HepG2 (cell line): Measurements from ENCODE around the gene DQX1. TPM values are rescaled to one million over a fixed set of nuclear protein-coding genes. Genes with fewer than 3 reads are reported as not detected.

Source experiments
- ADNP ChIP-seq: sonication (generic); formaldehyde crosslinking; IDR thresholded peaks from 2 replicates; pipeline ENCODE4 v1.4.0; 2020; ENCODE audit warnings: missing genetic modification reagents
- AGO2 ChIP-seq: fragments of 200-400 bp; formaldehyde crosslinking; optimal IDR thresholded peaks from 2 replicates; pipeline ENCODE3; 2017; ENCODE audit warnings: mild to moderate bottlenecking, low read depth, low read length, moderate library complexity
- ARID4A ChIP-seq: sonication (generic); formaldehyde crosslinking; IDR thresholded peaks from 2 replicates; pipeline ENCODE4 v1.5.0; 2020; ENCODE audit warnings: mild to moderate bottlenecking, missing genetic modification reagents, borderline replicate concordance
- CHCHD3 ChIP-seq: sonication (generic); formaldehyde crosslinking; IDR thresholded peaks from 2 replicates; pipeline ENCODE4 v1.8.0; 2022; ENCODE audit warnings: mild to moderate bottlenecking, missing genetic modification reagents, moderate library complexity
- GTF2F1 ChIP-seq: fragments of 150-350 bp; IDR thresholded peaks from 2 replicates; pipeline ENCODE4 v1.6.1; 2014; ENCODE audit warnings: low read length
- HOXA7 ChIP-seq: sonication (generic); formaldehyde crosslinking; IDR thresholded peaks from 2 replicates; pipeline ENCODE4 v1.8.1; 2022; ENCODE audit warnings: mild to moderate bottlenecking, missing genetic modification reagents, moderate library complexity
- IRF9 ChIP-seq: sonication (generic); formaldehyde crosslinking; IDR thresholded peaks from 2 replicates; pipeline ENCODE4 v1.8.0; 2022; ENCODE audit warnings: missing genetic modification reagents, mild to moderate bottlenecking, borderline replicate concordance
- KMT2A ChIP-seq: sonication (generic); formaldehyde crosslinking; IDR thresholded peaks from 2 replicates; pipeline ENCODE4 v1.4.0; 2020; ENCODE audit warnings: missing genetic modification reagents
- SMYD3 ChIP-seq: sonication (generic); formaldehyde crosslinking; IDR thresholded peaks from 2 replicates; pipeline ENCODE4 v1.8.1; 2023; ENCODE audit warnings: mild to moderate bottlenecking, missing genetic modification reagents
- SNRNP70 ChIP-seq: fragments of 200-400 bp; formaldehyde crosslinking; IDR thresholded peaks from 2 replicates; pipeline ENCODE4 v1.6.1; 2017; ENCODE audit warnings: mild to moderate bottlenecking, low read depth, low read length, moderate library complexity
- SOX6 ChIP-seq, 2 experiments: fragments of 450-650 bp in 1 of 2; sonication (generic) in 1 of 2; formaldehyde crosslinking in 1 of 2; IDR thresholded peaks; 2 replicates each; pipeline versions ENCODE4 v1.4.0 to v1.6.1; 2017 to 2020; ENCODE audit warnings: antibody characterized with exemption in 1 of 2, mild to moderate bottlenecking in 1 of 2, missing genetic modification reagents in 1 of 2
- STAG1 ChIP-seq: sonication (generic); formaldehyde crosslinking; IDR thresholded peaks from 2 replicates; pipeline ENCODE4 v1.4.0; 2020; ENCODE audit warnings: missing genetic modification reagents
- WIZ ChIP-seq: sonication (generic); formaldehyde crosslinking; IDR thresholded peaks from 2 replicates; pipeline ENCODE4 v1.5.1; 2020; ENCODE audit warnings: mild to moderate bottlenecking, missing genetic modification reagents
- ZC3H13 ChIP-seq: sonication (generic); formaldehyde crosslinking; IDR thresholded peaks from 2 replicates; pipeline ENCODE4 v1.8.1; 2023; ENCODE audit warnings: mild to moderate bottlenecking, missing genetic modification reagents, moderate library complexity
- ZFP1 ChIP-seq: IDR thresholded peaks from 2 replicates; pipeline ENCODE4 v1.6.1; 2016
- ZKSCAN5 ChIP-seq: sonication (generic); formaldehyde crosslinking; IDR thresholded peaks from 2 replicates; pipeline ENCODE4 v1.5.1; 2020; ENCODE audit warnings: mild to moderate bottlenecking, missing genetic modification reagents
- ZMAT3 ChIP-seq: sonication (generic); formaldehyde crosslinking; conservative IDR thresholded peaks from 2 replicates; pipeline ENCODE4 v1.7.0; 2021; ENCODE audit warnings: missing genetic modification reagents
- ZNF333 ChIP-seq: sonication (generic); formaldehyde crosslinking; IDR thresholded peaks from 2 replicates; pipeline ENCODE4 v1.4.0; 2020; ENCODE audit warnings: mild to moderate bottlenecking, missing genetic modification reagents, borderline replicate concordance
- ZNF614 ChIP-seq: IDR thresholded peaks from 2 replicates; pipeline ENCODE4 v1.6.1; 2018; ENCODE audit warnings: missing biosample characterization, missing genetic modification reagents, inconsistent platforms, borderline replicate concordance
- ZNF839 ChIP-seq: sonication (generic); formaldehyde crosslinking; IDR thresholded peaks from 2 replicates; pipeline ENCODE4 v1.4.0; 2020; ENCODE audit warnings: missing genetic modification reagents, mild to moderate bottlenecking, borderline replicate concordance
- ZSCAN30 ChIP-seq: sonication (generic); formaldehyde crosslinking; IDR thresholded peaks from 2 replicates; pipeline ENCODE4 v1.5.0; 2020; ENCODE audit warnings: mild to moderate bottlenecking, missing genetic modification reagents
- ZSCAN9 ChIP-seq: IDR thresholded peaks from 2 replicates; pipeline ENCODE4 v1.6.1; 2016; ENCODE audit warnings: borderline replicate concordance
- polyA plus RNA-seq, 8 experiments: library from polyadenylated mRNA; depleted of rRNA in 3 of 8; stranded (reverse) in 7 of 8; unstranded in 1 of 8; fragments of >200 nt; fragmentation: Illumina TruSeq in 4 of 8; extraction: Trizol in 4 of 8; gene quantifications; 2 replicates each; pipeline versions ENCODE4 v1.2.1 to v1.2.3, GENCODE V29; 2011 to 2016; ENCODE audit warnings: low read depth in 4 of 8, missing spikeins in 1 of 8, mixed read lengths in 1 of 8; ENCODE audit not compliant: insufficient read depth in 1 of 8
- total RNA-seq, 5 experiments: library from RNA; depleted of rRNA; stranded (reverse); fragments of >200 nt; fragmentation: Illumina TruSeq; extraction: Trizol; gene quantifications; 2 replicates each; pipeline ENCODE4 v1.2.3, GENCODE V29; 2016; ENCODE audit warnings: low read depth in 1 of 5
- TF ChIP-seq, protein P1 (sequence below): sonication (generic); formaldehyde crosslinking; IDR thresholded peaks from 2 replicates; pipeline ENCODE4 v1.5.0; 2020; ENCODE audit warnings: mild to moderate bottlenecking, missing genetic modification reagents

Gene DQX1
- total and polyA plus RNA-seq, 2 of the 13 experiments (the other 11 are each of a cell fraction or from before 2014, with no cell fraction given) = 27.6 to 89.8 TPM

DNA sequence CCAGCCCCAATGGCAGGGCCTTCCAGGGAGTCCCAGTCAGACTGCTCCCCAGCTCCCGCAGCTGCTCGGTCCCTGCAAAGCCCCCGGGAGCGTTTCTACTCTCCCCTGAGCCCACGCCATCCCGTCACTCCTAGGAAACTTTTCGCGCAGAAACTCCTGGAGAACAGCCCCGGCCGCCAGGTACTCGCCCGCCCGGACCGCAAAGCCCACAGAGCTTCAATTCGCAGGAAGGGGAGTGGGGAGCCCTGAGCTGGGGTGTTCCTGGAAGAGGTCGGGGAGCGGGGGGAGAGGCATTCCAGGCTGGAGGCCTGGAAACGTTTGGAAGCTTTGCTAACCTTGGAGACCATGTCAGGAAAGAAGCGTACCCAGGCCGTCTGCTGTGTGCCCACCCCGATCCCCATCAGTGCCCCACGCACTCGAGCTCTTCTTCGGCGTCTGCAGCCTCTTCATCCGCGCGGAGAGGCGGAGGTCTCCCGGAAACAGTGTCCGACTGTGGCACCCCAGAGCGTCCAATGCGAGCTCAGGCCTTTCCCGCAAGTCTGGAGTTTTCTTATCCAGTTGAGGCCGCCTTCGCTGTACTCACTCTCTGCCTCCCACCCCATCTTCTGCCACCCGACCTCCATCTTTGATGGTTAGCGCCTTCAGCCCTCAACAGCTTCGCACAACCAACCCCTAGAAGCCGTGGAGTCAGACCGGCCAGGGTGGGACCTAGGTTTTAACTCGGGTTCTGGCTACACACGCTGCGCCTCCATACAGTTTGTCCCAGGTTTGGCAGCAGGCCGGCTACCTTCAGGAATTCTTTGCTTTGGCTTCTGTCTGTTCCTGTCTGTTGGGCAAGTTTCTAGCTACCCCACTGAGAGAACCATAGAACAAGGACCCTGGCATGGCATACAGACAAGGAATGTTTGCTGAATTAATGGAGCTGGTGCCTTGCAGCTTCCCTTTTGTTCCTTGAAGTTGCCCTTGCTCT, 22.2 kb downstream of the DQX1 start (continued):
- no peak for TF ChIP-seq ARID4A (CRISPR knock-in tag)
- no peak for TF ChIP-seq ZNF333
- peak; percentile 65; the same call in 1 of the 2 replicates for TF ChIP-seq ZC3H13 (CRISPR knock-in tag)
- no peak for TF ChIP-seq STAG1 (CRISPR knock-in tag)
- no peak for TF ChIP-seq WIZ
- no peak for TF ChIP-seq ZNF614 (CRISPR knock-in tag)
- no peak for TF ChIP-seq ADNP (CRISPR knock-in tag)
- TF ChIP-seq ZFP1 (CRISPR knock-in tag) = no peak
- TF ChIP-seq SNRNP70 = no peak
- no peak for TF ChIP-seq ZSCAN30 (CRISPR knock-in tag)
- TF ChIP-seq ZKSCAN5 (CRISPR knock-in tag) = no peak
- TF ChIP-seq AGO2 = peak; percentile 12
- TF ChIP-seq ZNF839 (CRISPR knock-in tag) = no peak
- no peak for TF ChIP-seq IRF9 (CRISPR knock-in tag)
- no peak for TF ChIP-seq ZSCAN9 (CRISPR knock-in tag)
- no peak for TF ChIP-seq GTF2F1
- TF ChIP-seq SMYD3 = no peak
- no peak for TF ChIP-seq ZMAT3 (CRISPR knock-in tag)
- TF ChIP-seq, protein P1, sequence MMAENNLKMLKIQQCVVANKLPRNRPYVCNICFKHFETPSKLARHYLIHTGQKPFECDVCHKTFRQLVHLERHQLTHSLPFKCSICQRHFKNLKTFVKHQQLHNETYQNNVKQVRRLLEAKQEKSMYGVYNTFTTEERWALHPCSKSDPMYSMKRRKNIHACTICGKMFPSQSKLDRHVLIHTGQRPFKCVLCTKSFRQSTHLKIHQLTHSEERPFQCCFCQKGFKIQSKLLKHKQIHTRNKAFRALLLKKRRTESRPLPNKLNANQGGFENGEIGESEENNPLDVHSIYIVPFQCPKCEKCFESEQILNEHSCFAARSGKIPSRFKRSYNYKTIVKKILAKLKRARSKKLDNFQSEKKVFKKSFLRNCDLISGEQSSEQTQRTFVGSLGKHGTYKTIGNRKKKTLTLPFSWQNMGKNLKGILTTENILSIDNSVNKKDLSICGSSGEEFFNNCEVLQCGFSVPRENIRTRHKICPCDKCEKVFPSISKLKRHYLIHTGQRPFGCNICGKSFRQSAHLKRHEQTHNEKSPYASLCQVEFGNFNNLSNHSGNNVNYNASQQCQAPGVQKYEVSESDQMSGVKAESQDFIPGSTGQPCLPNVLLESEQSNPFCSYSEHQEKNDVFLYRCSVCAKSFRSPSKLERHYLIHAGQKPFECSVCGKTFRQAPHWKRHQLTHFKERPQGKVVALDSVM = no peak
- 0 out of 2 replicates have a peak, but pooled peaks have one; percentile 8 for TF ChIP-seq KMT2A (CRISPR knock-in tag)
- peak; percentile 8; the same call in 1 of the 2 replicates for TF ChIP-seq CHCHD3 (CRISPR knock-in tag)
- no peak for TF ChIP-seq HOXA7
- TF ChIP-seq SOX6 (IDR thresholded peaks at IDR 0.05) = no peak
- TF ChIP-seq SOX6 (CRISPR knock-in tag; IDR thresholded peaks at IDR 0.05) = no peak
